Breast epithelium (tissue), 3 donors: ENCODE measurements around the gene EMILIN2.

Experiments used
- POLR2A ChIP-seq: fragments of 450-650 bp; IDR thresholded peaks from one replicate; pipeline ENCODE4 v1.6.1; 2016; ENCODE audit warnings: antibody characterized with exemption, mild to moderate bottlenecking, moderate library complexity
- POLR2AphosphoS5 ChIP-seq, 3 donors: sonication (generic); formaldehyde crosslinking; IDR thresholded peaks; one replicate each; pipeline ENCODE4 v1.6.1; 2017; ENCODE audit warnings: antibody characterized with exemption in 3 of 3
- TF ChIP-seq, protein P1 (sequence below), 3 donors: fragments of 450-650 bp; IDR thresholded peaks; one replicate each; pipeline ENCODE4 v1.5.1; 2016 to 2017; ENCODE audit warnings: antibody characterized with exemption in 3 of 3, mild to moderate bottlenecking in 3 of 3, moderate library complexity in 3 of 3

- TF ChIP-seq POLR2A (no peak), POLR2AphosphoS5 (IDR thresholded peaks at IDR 0.05) (no peak)
- TF ChIP-seq, protein P1, sequence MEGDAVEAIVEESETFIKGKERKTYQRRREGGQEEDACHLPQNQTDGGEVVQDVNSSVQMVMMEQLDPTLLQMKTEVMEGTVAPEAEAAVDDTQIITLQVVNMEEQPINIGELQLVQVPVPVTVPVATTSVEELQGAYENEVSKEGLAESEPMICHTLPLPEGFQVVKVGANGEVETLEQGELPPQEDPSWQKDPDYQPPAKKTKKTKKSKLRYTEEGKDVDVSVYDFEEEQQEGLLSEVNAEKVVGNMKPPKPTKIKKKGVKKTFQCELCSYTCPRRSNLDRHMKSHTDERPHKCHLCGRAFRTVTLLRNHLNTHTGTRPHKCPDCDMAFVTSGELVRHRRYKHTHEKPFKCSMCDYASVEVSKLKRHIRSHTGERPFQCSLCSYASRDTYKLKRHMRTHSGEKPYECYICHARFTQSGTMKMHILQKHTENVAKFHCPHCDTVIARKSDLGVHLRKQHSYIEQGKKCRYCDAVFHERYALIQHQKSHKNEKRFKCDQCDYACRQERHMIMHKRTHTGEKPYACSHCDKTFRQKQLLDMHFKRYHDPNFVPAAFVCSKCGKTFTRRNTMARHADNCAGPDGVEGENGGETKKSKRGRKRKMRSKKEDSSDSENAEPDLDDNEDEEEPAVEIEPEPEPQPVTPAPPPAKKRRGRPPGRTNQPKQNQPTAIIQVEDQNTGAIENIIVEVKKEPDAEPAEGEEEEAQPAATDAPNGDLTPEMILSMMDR (IDR thresholded peaks at IDR 0.05) = no peak
Observed at GRCh38 chr18:2963048-2963447, 116.2 kb downstream of the EMILIN2 start.
